ENCODE data around the gene SCAF1. TPM values are rescaled to one million over a fixed set of nuclear protein-coding genes. Genes with fewer than 3 reads are reported as not detected.

The SCAF1 gene
- polyA plus RNA-seq, 2 of the 4 experiments (the other 2 are of a cell fraction): 4.0 to 47.9 TPM

GRCh38 chr19:49654581-49654980, 12.6 kb downstream of the SCAF1 start:
- Histone ChIP-seq H3K4me2 (no peak overlapping the region), H3K9me3 (no peaks in the 10 kb centered on the region), H3K4me3 (no peak overlapping the region), H3K4me1 (no peaks in the 10 kb centered on the region), H3K27ac (no peak overlapping the region)
- TF ChIP-seq, protein P1, sequence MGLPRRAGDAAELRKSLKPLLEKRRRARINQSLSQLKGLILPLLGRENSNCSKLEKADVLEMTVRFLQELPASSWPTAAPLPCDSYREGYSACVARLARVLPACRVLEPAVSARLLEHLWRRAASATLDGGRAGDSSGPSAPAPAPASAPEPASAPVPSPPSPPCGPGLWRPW (IDR thresholded peaks at IDR 0.05): no peak
- TF ChIP-seq CEBPB (IDR thresholded peaks at IDR 0.05) (no peak), CHD4 (IDR thresholded peaks at IDR 0.05; ENCODE audit: borderline replicate concordance) (no peak), MAZ (IDR thresholded peaks at IDR 0.05; ENCODE audit: borderline replicate concordance, low read depth, low read length) (no peak), SREBF2 (IDR thresholded peaks at IDR 0.05) (no peak), JUNB (IDR thresholded peaks at IDR 0.05) (no peak), EP300 (IDR thresholded peaks at IDR 0.05) (no peak), ZSCAN20 (CRISPR knock-in tag; IDR thresholded peaks at IDR 0.05) (no peak), RFX5 (IDR thresholded peaks at IDR 0.05) (no peak), KDM1A (IDR thresholded peaks at IDR 0.05; ENCODE audit: low read depth) (no peak), ZNF302 (CRISPR knock-in tag; IDR thresholded peaks at IDR 0.05) (no peak), FOSB (CRISPR knock-in tag; IDR thresholded peaks at IDR 0.05) (no peak), NPAS2 (CRISPR knock-in tag; IDR thresholded peaks at IDR 0.05; ENCODE audit: borderline replicate concordance) (no peak), ZFP36 (IDR thresholded peaks at IDR 0.05; ENCODE audit: borderline replicate concordance, partially characterized antibody) (no peak), TFCP2L1 (CRISPR knock-in tag; IDR thresholded peaks at IDR 0.05) (no peak)
- TF ChIP-seq, protein P2, sequence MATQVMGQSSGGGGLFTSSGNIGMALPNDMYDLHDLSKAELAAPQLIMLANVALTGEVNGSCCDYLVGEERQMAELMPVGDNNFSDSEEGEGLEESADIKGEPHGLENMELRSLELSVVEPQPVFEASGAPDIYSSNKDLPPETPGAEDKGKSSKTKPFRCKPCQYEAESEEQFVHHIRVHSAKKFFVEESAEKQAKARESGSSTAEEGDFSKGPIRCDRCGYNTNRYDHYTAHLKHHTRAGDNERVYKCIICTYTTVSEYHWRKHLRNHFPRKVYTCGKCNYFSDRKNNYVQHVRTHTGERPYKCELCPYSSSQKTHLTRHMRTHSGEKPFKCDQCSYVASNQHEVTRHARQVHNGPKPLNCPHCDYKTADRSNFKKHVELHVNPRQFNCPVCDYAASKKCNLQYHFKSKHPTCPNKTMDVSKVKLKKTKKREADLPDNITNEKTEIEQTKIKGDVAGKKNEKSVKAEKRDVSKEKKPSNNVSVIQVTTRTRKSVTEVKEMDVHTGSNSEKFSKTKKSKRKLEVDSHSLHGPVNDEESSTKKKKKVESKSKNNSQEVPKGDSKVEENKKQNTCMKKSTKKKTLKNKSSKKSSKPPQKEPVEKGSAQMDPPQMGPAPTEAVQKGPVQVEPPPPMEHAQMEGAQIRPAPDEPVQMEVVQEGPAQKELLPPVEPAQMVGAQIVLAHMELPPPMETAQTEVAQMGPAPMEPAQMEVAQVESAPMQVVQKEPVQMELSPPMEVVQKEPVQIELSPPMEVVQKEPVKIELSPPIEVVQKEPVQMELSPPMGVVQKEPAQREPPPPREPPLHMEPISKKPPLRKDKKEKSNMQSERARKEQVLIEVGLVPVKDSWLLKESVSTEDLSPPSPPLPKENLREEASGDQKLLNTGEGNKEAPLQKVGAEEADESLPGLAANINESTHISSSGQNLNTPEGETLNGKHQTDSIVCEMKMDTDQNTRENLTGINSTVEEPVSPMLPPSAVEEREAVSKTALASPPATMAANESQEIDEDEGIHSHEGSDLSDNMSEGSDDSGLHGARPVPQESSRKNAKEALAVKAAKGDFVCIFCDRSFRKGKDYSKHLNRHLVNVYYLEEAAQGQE (IDR thresholded peaks at IDR 0.05): no peak
- DNase-seq (ENCODE audit: low read depth in 1 of 2, low spot score in 1 of 2) (no peak), FAIRE-seq (no peak), ATAC-seq (no peak)
- CTCF ChIA-PET: interaction anchor here (1.6 to 21.2 kb wide), 3 partner anchors 10 to 29 kb away, joined by 4 to 326 read pairs (median 117); partner anchors contain the start of genes PRMT1, RRAS and SCAF1
- 93% methylated on average over 8 of the region's 10 CpGs for WGBS (ENCODE audit: missing lambda C conversion rate)
- POLR2A ChIA-PET: interaction anchor here (2.5 to 2.6 kb wide), 2 partner anchors 12 to 14 kb away, joined by 13 to 14 read pairs; partner anchors contain the start of genes RRAS and SCAF1

GRCh38 chr19:49655570-49656455, 13.8 kb downstream of the SCAF1 start:
- DNase-seq (ENCODE audit: low read depth in 1 of 2, low spot score in 1 of 2): no peak
- no peak for ATAC-seq
- H3K4me3 ChIP-seq: no peak overlapping the region
- no peaks in the 10 kb centered on the region for H3K4me1 ChIP-seq
- POLR2A ChIA-PET: interaction anchor here (1.0 to 2.6 kb wide), 4 partner anchors 8 to 21 kb away, joined by 3 to 14 read pairs (median 9); partner anchors contain the start of genes RRAS and SCAF1
- CTCF ChIA-PET: interaction anchor here (0.5 to 21.2 kb wide), 7 partner anchors 11 to 289 kb away, joined by 3 to 326 read pairs (median 4); partner anchors contain the start of genes PRMT1, RRAS and SCAF1
- 0 out of 3 replicates have a peak, but pooled peaks cover 3% of the 10 kb centered on the region for H3K9me3 ChIP-seq
- H3K4me2 ChIP-seq: no peak overlapping the region
- WGBS (ENCODE audit: missing lambda C conversion rate): 92% methylated on average over 23 of the region's 23 CpGs
- H3K27ac ChIP-seq: no peak overlapping the region
- FAIRE-seq: no peak
- TF ChIP-seq PHF8 (IDR thresholded peaks at IDR 0.05; ENCODE audit: borderline replicate concordance, low read depth) (no peak), ZSCAN20 (CRISPR knock-in tag; IDR thresholded peaks at IDR 0.05) (no peak), POLR2AphosphoS2 (conservative IDR thresholded peaks at IDR 0.05; ENCODE audit: low read length) (no peak), HMGXB4 (CRISPR knock-in tag; IDR thresholded peaks at IDR 0.05; ENCODE audit: borderline replicate concordance) (no peak), HOXB13 (CRISPR knock-in tag; IDR thresholded peaks at IDR 0.05; ENCODE audit: low read depth) (no peak), KDM1A (IDR thresholded peaks at IDR 0.05; ENCODE audit: low read depth) (no peak), NFE2L2 (conservative IDR thresholded peaks at IDR 0.05; ENCODE audit: low read length) (no peak), CHD2 (IDR thresholded peaks at IDR 0.05; ENCODE audit: low read length, partially characterized antibody) (no peak)
- TF ChIP-seq, protein P3, sequence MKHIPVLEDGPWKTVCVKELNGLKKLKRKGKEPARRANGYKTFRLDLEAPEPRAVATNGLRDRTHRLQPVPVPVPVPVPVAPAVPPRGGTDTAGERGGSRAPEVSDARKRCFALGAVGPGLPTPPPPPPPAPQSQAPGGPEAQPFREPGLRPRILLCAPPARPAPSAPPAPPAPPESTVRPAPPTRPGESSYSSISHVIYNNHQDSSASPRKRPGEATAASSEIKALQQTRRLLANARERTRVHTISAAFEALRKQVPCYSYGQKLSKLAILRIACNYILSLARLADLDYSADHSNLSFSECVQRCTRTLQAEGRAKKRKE (CRISPR knock-in tag; IDR thresholded peaks at IDR 0.05; ENCODE audit: low read depth): no peak
- TF ChIP-seq, protein P1 (IDR thresholded peaks at IDR 0.05): no peak
- TF ChIP-seq, protein P2 (IDR thresholded peaks at IDR 0.05): no peak
